ENCODE data around the gene TTI1. TPM values are rescaled to one million over a fixed set of nuclear protein-coding genes. Genes with fewer than 3 reads are reported as not detected.

Gene TTI1
- polyA plus RNA-seq, 1 of the 3 experiments (the other 2 are of a cell fraction): 15.6 TPM

- TF ChIP-seq IRF3 (IDR thresholded peaks at IDR 0.05; ENCODE audit: low read depth, low read length) (no peak), EP300 (IDR thresholded peaks at IDR 0.05; ENCODE audit: borderline replicate concordance in 1 of 2, low read depth in 1 of 2, low read length in 1 of 2) (peak in 1 of 2 experiments; percentile 81; a peak in 2 of 4 replicates)
These were observed 45.5 kb downstream of the TTI1 start (continued) for GRCh38 chr20:37987602-37988290.

DNA sequence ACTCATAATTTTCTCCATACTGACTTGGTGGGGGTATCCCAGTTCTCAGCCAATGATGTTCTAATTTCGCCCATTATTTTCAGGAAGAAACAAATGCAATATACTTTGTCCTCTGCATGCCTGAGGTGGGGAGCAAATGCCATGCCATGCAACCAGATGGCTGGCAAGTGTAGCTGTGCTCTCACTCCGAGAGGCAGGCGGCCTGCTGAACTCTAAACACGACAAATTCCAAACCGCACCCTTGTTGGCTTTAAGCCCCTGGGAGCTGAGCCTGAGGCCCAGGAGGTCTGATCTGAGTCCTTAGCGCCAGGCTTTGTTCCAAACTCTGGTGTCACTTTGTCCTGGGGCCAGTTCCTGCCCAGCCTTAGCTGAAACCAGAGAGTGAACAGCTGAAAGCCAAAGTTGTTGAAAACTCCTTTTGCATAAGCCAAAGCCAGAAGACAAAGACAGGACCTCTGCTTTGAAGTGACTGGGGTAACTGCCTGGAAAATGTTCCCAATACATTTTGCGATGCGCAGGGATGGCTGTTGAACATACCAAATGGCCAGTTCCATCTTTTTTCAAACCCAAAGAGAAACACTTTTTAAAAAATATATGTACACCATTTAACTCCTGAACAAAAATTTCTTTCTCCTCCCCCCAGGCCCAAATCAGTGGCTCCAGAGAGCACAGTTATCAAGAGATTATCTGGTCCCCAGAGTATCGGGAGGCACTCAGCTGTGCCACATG lies 46.2 kb downstream of the TTI1 start:
- CTCF ChIA-PET: interaction anchor here (0.7 to 3.7 kb wide), 11 partner anchors 11 to 423 kb away, joined by 3 to 19 read pairs (median 4); partner anchors contain the start of gene VSTM2L
- Histone ChIP-seq H3K79me2 (ENCODE audit: insufficient read depth) (no peaks in the 10 kb centered on the region), H3F3A (replicated peaks; ENCODE audit: insufficient read depth) (no peaks in the 10 kb centered on the region), H3K9ac (no peak overlapping the region), H4K20me1 (ENCODE audit: insufficient read depth) (no peaks in the 10 kb centered on the region), H3K4me3 (ENCODE audit: low read depth in 2 of 2, low read length in 1 of 2) (no peak overlapping the region), H3K9me3 (no peaks in the 10 kb centered on the region), H3K4me2 (no peak overlapping the region), H3K27me3 (ENCODE audit: insufficient read depth) (no peaks in the 10 kb centered on the region), H3K4me1 (ENCODE audit: control insufficient read depth in 1 of 2, insufficient read depth in 2 of 2, low read depth in 1 of 2, low read length in 1 of 2) (peaks cover 0 to 80% of the 10 kb centered on the region in 2 experiments; a peak in 2 of 4 replicates), H2AFZ (ENCODE audit: low read depth) (no peak overlapping the region), H3K27ac (ENCODE audit: low read depth in 2 of 2, low read length in 1 of 2) (peak overlapping the region; percentile 53 to 99), H3K36me3 (replicated peaks in 1 of 2; ENCODE audit: control insufficient read depth in 1 of 2, insufficient read depth in 2 of 2, low read length in 1 of 2) (peaks cover 13 to 24% of the 10 kb centered on the region in 2 experiments), H3K9me2 (no peaks in the 10 kb centered on the region)
- peak; percentile 73 for TF ChIP-seq RCOR1 (IDR thresholded peaks at IDR 0.05; ENCODE audit: low read length)
- TF ChIP-seq SMC3 (IDR thresholded peaks at IDR 0.05; ENCODE audit: low read depth, low read length): no peak
- TF ChIP-seq MXI1 (IDR thresholded peaks at IDR 0.05; ENCODE audit: low read depth, low read length): peak; percentile 58; the same call in 1 of the 2 replicates
- TF ChIP-seq ZBTB33 (IDR thresholded peaks at IDR 0.05; ENCODE audit: borderline replicate concordance, low read depth): no peak
- TF ChIP-seq USF2 (IDR thresholded peaks at IDR 0.05; ENCODE audit: borderline replicate concordance, low read depth, low read length): no peak
- TF ChIP-seq RXRA (IDR thresholded peaks at IDR 0.05; ENCODE audit: borderline replicate concordance, low read depth): no peak
- TF ChIP-seq EP300 (IDR thresholded peaks at IDR 0.05; ENCODE audit: borderline replicate concordance in 1 of 2, low read depth in 1 of 2, low read length in 1 of 2): peak in 1 of 2 experiments; percentile 66; a peak in 2 of 4 replicates
- no peak for TF ChIP-seq JUND (IDR thresholded peaks at IDR 0.05)
- TF ChIP-seq MEF2A (IDR thresholded peaks at IDR 0.05; ENCODE audit: borderline replicate concordance, low read depth): no peak
- TF ChIP-seq FOXJ3 (CRISPR knock-in tag; IDR thresholded peaks at IDR 0.05): no peak
- TF ChIP-seq, protein P1, sequence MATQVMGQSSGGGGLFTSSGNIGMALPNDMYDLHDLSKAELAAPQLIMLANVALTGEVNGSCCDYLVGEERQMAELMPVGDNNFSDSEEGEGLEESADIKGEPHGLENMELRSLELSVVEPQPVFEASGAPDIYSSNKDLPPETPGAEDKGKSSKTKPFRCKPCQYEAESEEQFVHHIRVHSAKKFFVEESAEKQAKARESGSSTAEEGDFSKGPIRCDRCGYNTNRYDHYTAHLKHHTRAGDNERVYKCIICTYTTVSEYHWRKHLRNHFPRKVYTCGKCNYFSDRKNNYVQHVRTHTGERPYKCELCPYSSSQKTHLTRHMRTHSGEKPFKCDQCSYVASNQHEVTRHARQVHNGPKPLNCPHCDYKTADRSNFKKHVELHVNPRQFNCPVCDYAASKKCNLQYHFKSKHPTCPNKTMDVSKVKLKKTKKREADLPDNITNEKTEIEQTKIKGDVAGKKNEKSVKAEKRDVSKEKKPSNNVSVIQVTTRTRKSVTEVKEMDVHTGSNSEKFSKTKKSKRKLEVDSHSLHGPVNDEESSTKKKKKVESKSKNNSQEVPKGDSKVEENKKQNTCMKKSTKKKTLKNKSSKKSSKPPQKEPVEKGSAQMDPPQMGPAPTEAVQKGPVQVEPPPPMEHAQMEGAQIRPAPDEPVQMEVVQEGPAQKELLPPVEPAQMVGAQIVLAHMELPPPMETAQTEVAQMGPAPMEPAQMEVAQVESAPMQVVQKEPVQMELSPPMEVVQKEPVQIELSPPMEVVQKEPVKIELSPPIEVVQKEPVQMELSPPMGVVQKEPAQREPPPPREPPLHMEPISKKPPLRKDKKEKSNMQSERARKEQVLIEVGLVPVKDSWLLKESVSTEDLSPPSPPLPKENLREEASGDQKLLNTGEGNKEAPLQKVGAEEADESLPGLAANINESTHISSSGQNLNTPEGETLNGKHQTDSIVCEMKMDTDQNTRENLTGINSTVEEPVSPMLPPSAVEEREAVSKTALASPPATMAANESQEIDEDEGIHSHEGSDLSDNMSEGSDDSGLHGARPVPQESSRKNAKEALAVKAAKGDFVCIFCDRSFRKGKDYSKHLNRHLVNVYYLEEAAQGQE (IDR thresholded peaks at IDR 0.05; ENCODE audit: low read depth, low read length): no peak
- DNase-seq: peak; percentile 79
- POLR2A ChIA-PET: interaction anchor here (0.8 to 2.5 kb wide), 3 partner anchors 64 to 72 kb away, joined by 3 to 12 read pairs (median 3); no protein-coding TSS in a partner anchor
- 85% methylated on average over 6 of the region's 9 CpGs for WGBS (ENCODE audit: low lambda C conversion rate)
